ENCODE results near the gene PALLD. TPM values are rescaled to one million over a fixed set of nuclear protein-coding genes. Genes with fewer than 3 reads are reported as not detected.

The PALLD gene
- total RNA-seq, 2 experiments from 2014 or later, result 1.5 to 3.7 TPM

DNA sequence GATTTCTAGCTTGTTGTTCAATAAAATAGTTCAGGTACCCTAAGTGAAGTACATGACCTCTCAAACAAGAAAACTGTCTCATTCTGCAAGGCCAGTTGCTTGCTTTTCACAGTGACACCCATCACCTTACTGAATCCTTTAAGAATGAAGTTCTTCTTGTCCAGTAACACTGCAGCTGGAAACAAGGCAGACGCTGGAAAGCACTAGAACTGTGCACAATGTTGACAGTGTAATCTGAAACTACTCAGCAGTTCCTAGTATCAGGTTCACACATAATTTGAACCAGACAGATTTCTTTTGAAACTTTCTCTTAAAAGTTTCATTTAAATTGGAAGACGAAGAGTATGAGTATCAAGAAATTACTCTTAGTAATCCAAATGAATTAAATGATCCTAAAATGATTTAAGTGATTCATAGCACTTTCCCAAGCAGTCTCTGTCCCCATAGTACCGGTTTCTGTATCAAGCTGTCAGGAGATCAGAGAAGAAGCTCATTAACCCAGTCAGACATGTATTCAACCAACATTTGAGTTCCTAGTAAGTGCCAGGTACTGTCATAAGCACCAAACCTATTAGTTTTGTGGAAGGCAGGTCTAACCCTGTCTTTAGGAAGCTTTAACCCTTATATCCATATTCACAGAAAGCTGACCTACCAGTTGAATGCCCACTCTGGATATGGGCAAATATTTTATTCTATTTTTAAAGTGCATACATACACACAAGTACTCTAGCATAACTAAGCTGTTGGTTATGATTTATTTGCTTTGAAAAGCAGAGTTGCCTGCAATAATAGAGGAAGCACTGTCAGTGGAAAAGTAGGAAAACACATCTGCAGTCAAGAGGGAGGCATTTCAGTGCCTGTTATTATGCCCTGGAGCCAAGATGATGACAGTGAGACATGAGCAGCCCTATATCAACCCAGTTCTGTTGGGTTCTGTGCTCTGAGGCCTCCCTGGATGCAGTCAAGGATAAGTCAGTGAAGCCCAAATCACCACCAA, 63.6 kb downstream of the PALLD start:
- DNase-seq (no peak), ATAC-seq (no peak)
- CTCF ChIA-PET, result no interaction called here
- H3K36me3 Mint-ChIP-seq, result no peaks in the 10 kb centered on the region
- peaks cover 2% of the 10 kb centered on the region for H3K4me1 Mint-ChIP-seq
- no peak overlapping the region for H3K27ac Mint-ChIP-seq
- H3K27me3 Mint-ChIP-seq, result peaks cover 19% of the 10 kb centered on the region
- no peak overlapping the region for H3K4me3 Mint-ChIP-seq
- H3K9me3 Mint-ChIP-seq (ENCODE audit: low read depth), result no peaks in the 10 kb centered on the region

DNA sequence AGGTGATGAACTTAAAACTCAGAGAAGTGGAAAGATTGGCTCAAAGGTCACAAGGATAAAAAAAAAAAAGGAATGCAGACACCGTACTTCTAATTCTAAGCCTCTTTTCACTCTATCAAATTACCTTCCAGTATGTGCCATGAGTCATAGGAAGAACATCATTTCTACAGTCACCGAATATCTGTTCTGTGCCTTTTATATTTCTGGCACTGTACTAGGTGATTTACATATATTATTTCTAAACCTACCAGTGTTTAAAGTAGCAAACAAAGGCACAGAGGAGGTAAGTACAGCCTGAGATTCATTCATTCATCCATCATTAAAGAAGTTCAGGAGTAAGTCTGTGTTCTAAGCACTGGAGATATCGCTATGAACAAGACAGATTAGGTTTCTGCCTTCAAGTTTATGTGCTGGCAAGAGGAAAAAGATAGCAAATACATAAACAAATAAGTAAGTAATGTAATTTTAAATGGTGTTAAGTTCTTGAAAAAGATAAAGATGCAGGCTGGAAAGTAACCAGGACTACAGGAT, 65.3 kb downstream of the PALLD start:
- no peak for ATAC-seq
- no peak for DNase-seq
- Mint-ChIP-seq H3K36me3 (no peaks in the 10 kb centered on the region), H3K4me1 (no peaks in the 10 kb centered on the region), H3K9me3 (ENCODE audit: low read depth) (no peaks in the 10 kb centered on the region), H3K4me3 (no peak overlapping the region), H3K27me3 (peaks cover 19% of the 10 kb centered on the region), H3K27ac (no peak overlapping the region)
- CTCF ChIA-PET, result no interaction called here

DNA sequence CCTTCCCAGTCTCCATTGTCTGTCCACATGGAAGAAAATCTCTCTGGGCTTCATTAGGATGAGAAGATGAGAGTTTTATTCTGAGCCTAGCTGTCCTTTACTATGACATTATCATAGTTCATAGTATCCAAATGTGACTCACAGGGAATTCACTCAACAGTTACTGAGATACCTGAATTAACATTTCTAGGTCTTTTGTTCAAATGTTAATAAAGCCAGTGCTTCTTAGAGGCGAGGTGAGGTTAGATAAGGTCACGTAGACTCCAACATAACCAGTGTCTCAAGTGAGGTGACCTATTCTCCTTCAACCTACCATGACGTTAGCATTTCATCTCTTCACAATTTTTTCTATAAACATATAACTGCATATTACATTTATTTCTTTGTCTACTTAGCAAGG, 67.2 kb downstream of the PALLD start:
- ATAC-seq, result no peak
- Mint-ChIP-seq H3K27me3 (peaks cover 8% of the 10 kb centered on the region), H3K9me3 (ENCODE audit: low read depth) (no peaks in the 10 kb centered on the region), H3K27ac (no peak overlapping the region), H3K36me3 (no peaks in the 10 kb centered on the region), H3K4me3 (no peak overlapping the region), H3K4me1 (peaks cover 2% of the 10 kb centered on the region)
- CTCF ChIA-PET, result no interaction called here
- no peak for DNase-seq

DNA sequence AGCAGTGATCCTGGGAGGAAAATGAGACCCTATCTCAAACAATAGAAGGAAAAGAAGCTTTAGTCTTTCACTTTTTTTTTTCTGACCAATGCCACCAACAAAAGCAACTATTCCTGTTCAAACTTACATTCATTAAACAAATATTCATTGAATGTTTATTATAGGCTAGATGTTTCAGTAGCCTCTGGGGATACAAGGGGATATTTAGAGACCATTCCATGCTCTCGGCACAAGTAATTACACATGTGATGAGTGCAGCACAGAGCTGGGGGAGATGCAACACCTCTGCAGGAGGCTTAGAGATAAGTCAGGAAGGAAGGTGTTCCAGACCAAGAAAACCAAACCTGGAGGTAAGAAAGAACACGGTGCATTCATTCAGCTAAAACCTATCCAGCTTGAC, 68.3 kb downstream of the PALLD start:
- H3K27ac Mint-ChIP-seq, result no peak overlapping the region
- CTCF ChIA-PET, result no interaction called here
- no peak for ATAC-seq
- no peak for DNase-seq
- no peak overlapping the region for H3K4me3 Mint-ChIP-seq
- H3K4me1 Mint-ChIP-seq, result peaks cover 4% of the 10 kb centered on the region
- no peaks in the 10 kb centered on the region for H3K9me3 Mint-ChIP-seq (ENCODE audit: low read depth)
- H3K27me3 Mint-ChIP-seq, result peaks cover 13% of the 10 kb centered on the region
- H3K36me3 Mint-ChIP-seq, result no peaks in the 10 kb centered on the region

DNA sequence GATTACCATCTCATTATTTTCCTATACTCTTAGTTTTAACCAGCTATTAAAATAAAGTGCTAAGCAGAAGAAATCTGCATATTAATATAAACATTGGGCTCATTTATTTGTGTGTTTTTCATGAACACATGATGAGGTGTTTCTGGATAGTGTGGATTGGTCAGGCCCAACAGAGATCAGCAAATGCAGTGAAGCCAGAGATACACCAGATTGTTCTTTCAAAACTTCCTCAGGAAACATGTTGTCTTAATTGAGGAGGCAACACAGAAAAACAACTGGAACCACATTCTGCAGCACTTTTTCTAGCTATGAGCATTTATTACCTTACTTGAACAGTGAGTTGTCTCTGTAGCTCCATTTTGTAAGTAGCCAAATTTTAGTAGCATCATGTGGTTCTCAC, 69.9 kb downstream of the PALLD start:
- CTCF ChIA-PET, result no interaction called here
- Mint-ChIP-seq H3K27ac (no peak overlapping the region), H3K9me3 (ENCODE audit: low read depth) (no peaks in the 10 kb centered on the region), H3K36me3 (no peaks in the 10 kb centered on the region), H3K27me3 (peaks cover 13% of the 10 kb centered on the region), H3K4me3 (no peak overlapping the region), H3K4me1 (peaks cover 4% of the 10 kb centered on the region)
- ATAC-seq, result no peak
- DNase-seq, result no peak

DNA sequence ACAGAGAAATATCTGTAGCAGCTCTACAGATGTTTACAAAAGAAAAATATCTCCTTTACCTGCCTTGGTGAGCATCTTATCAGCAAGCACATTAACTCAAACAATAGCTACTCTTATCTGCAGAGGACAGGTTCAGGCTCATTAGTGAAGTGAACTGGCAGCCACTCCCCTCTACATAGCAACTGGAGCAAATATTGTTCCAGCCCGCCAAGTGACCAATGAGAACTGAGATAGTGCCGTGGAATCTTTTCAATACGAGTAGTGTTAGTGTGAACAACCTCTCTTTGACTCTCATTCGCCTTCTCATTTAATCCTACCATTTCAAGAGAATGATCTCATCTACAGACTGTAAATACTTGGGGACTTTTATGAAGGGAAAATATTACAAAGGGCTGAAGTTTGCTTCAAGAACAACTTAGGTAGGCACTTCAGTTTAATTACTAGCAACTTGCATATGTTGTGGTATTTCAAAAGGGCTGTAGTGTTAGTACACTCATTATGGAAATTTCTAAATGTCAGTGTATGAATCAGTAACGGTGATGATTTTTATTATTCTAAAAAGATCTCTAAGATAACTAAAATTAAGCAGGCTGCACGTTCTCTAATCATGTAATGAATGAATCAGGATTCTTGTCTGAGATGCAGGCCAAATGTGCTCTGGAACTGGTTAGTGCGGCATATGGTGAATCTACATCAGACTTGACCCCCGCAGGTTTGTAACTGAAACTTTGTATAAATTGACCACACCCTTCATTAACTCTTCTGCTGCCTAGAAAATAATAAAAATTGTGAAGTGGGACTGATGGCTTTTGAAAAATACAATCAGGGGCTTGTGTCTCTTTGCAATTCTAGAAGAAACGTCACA, 72.4 kb downstream of the PALLD start:
- Mint-ChIP-seq H3K36me3 (no peaks in the 10 kb centered on the region), H3K9me3 (ENCODE audit: low read depth) (no peaks in the 10 kb centered on the region), H3K4me1 (peaks cover 4% of the 10 kb centered on the region), H3K4me3 (no peak overlapping the region), H3K27me3 (peaks cover 13% of the 10 kb centered on the region), H3K27ac (no peak overlapping the region)
- CTCF ChIA-PET, result no interaction called here
- ATAC-seq (peak; percentile 45), DNase-seq (no peak)

DNA sequence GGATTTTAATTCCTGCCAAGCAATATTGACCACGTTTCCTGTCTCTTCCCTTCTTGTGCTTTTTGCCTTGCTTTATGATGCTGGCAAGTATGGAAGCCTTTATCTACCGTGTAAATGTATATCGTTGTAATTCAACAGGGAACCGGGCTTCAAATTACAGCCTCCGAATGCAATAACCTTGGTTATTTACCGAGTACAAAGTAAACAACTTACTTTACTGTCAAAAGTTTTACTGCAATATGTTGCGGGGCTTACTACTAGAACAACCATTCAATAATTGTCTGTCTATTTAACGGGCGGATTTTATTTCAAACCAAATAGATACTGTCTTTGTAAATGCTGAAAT, 73.1 kb downstream of the PALLD start:
- CTCF ChIA-PET, result no interaction called here
- Mint-ChIP-seq H3K27ac (no peak overlapping the region), H3K4me3 (no peak overlapping the region), H3K4me1 (peaks cover 4% of the 10 kb centered on the region), H3K36me3 (no peaks in the 10 kb centered on the region), H3K27me3 (peaks cover 13% of the 10 kb centered on the region), H3K9me3 (ENCODE audit: low read depth) (no peaks in the 10 kb centered on the region)
- ATAC-seq, result no peak
- DNase-seq, result no peak

DNA sequence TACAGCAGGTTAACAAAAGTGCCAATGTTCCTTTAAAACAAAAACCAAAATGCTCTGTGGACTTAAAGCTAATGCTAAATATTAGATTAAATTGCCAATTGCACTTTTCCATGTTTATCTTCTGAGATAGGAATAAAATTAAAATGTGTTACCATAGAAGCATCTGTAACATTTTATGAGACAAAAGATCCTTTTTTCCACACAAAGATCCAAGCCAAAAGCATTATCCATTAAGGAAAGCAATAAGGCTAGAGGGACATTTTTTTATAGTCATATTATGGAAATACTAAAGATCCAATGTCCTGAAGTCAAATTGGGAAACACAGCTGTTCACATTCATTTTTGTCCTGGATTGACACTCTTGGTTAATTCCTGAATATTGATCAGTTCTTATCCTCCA, 73.6 kb downstream of the PALLD start:
- peaks cover 4% of the 10 kb centered on the region for H3K4me1 Mint-ChIP-seq

DNA sequence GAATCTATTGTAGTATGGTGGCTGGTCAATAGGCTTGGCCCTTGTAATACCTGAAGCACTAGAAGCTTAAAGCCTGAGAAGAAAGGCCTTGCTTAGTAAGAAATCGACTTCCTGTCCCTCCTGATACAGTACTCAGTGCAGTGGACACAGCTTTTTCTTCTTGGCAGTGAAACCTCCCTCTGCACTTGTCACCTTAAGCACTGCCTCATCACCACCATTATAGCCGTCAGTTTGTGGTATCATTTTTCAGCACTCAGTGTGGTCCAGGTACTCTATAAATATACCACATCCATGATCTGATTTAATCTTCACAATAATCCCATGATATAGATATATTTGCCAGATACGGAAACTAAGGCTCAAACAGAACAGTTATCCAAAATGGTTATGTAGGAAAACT, 75.2 kb downstream of the PALLD start:
- Mint-ChIP-seq H3K9me3 (ENCODE audit: low read depth) (no peaks in the 10 kb centered on the region), H3K27ac (no peak overlapping the region), H3K4me1 (peaks cover 4% of the 10 kb centered on the region), H3K36me3 (no peaks in the 10 kb centered on the region), H3K4me3 (no peak overlapping the region), H3K27me3 (peaks cover 13% of the 10 kb centered on the region)
- ATAC-seq, result no peak
- CTCF ChIA-PET, result no interaction called here
- no peak for DNase-seq

More for the DNA sequence above, 73.6 kb downstream of the PALLD start:
- peaks cover 13% of the 10 kb centered on the region for H3K27me3 Mint-ChIP-seq
- CTCF ChIA-PET, result no interaction called here
- H3K9me3 Mint-ChIP-seq (ENCODE audit: low read depth), result no peaks in the 10 kb centered on the region
- ATAC-seq (no peak), DNase-seq (no peak)
- H3K36me3 Mint-ChIP-seq, result no peaks in the 10 kb centered on the region
- no peak overlapping the region for H3K4me3 Mint-ChIP-seq
- H3K27ac Mint-ChIP-seq, result no peak overlapping the region

DNA sequence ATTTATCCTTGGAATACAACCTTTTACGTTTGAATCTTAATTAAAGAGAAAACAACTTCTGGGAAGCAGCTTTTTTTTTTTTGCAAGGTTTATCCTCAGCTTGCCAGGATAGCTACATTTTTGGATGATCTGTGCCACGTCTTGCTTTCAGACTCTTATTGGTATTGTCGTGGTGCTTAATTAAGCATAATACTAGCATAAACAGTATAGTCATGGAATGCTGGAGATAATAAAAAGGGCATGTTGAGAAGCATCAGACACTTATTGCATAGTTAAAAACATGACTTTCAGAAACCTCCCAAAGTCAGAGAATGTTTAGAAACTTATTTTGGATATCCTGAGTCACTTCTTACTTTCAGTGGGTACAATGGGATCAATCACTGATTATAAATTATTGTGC, 77.0 kb downstream of the PALLD start:
- ATAC-seq, result no peak
- no peak overlapping the region for H3K27ac Mint-ChIP-seq
- H3K9me3 Mint-ChIP-seq (ENCODE audit: low read depth), result no peaks in the 10 kb centered on the region
- peaks cover 3% of the 10 kb centered on the region for H3K4me1 Mint-ChIP-seq
- H3K4me3 Mint-ChIP-seq, result no peak overlapping the region
- H3K36me3 Mint-ChIP-seq, result no peaks in the 10 kb centered on the region
- CTCF ChIA-PET, result no interaction called here
- DNase-seq, result no peak
- peaks cover 16% of the 10 kb centered on the region for H3K27me3 Mint-ChIP-seq

DNA sequence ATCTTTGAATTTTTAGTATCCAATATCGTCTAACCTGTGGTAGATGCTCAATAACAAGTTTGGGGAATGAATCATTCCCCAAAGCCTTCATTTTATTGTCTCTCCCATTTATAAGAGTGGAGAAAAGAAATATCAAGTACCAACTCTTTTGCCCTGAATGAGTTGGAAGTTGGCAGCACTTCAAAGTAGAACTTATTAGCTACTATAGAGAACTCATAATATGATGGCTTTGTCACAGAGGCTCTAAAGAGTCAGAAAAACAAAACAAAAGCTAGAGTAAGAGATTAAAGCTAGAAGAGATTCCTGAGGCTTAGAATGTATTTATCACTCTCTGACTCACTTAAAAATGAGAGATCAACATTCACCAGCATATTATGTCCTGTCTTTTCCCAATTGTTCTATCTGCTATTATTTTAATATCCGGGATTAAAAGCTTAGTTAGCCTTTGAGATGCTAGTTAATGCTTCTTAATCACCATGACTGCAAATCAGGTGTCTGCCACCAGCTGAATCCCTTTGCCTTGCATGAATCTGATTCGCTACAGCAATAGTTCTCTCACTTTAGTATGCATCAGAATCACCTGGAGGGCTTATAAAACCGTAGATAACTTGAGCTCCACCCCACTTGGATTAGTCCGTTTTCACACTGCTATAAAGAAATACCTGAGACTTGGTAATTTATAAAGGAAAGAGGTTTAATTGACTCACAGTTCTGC, 77.9 kb downstream of the PALLD start:
- Mint-ChIP-seq H3K27ac (no peak overlapping the region), H3K9me3 (ENCODE audit: low read depth) (no peaks in the 10 kb centered on the region), H3K4me1 (no peaks in the 10 kb centered on the region), H3K4me3 (no peak overlapping the region), H3K27me3 (peaks cover 8% of the 10 kb centered on the region), H3K36me3 (no peaks in the 10 kb centered on the region)
- DNase-seq (no peak), ATAC-seq (no peak)
- CTCF ChIA-PET, result no interaction called here

DNA sequence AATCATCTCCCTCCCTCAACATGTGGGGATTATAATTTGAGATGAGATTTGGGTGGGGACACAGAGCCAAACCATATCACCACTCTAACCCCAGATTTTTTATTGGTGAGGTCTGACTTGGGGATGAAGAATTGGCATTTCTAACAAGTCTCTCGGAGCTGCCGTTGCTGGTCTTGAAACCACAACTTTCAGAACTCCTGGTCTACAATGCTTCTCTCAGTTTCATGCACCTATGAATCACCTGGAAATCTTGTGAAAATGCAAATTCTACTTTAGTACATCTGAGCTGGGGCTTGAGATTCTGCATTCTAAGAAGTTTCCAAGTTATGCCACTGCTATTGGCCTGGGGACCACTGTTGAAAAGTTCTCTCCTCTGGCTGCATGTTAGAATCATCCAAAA, 78.6 kb downstream of the PALLD start:
- Mint-ChIP-seq H3K27me3 (peaks cover 7% of the 10 kb centered on the region), H3K9me3 (ENCODE audit: low read depth) (no peaks in the 10 kb centered on the region), H3K4me1 (no peaks in the 10 kb centered on the region), H3K4me3 (no peak overlapping the region), H3K27ac (no peak overlapping the region), H3K36me3 (no peaks in the 10 kb centered on the region)
- CTCF ChIA-PET, result interaction anchor here (1.4 kb wide), 1 partner anchor 11 kb away, joined by 5 read pairs; no protein-coding TSS in a partner anchor
- DNase-seq, result no peak
- no peak for ATAC-seq

DNA sequence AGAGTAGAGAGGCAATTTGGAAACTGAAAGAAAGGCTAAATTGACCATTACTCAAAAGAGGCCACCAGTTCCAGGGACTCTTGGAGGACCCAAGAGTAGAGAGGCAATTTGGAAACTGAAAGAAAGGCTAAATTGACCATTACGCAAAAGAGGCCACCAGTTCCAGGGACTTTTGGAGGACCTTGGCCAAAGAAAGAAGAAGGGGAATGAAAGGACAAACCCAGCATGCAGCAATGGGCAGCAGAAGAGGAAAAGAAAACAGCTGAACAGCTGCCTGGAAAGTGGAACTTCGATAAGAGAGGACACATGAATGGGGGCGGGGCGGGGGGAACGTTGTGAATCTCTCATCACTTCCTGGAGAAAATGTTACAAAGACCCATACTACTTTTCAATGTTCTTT, 80.8 kb downstream of the PALLD start:
- peaks cover 14% of the 10 kb centered on the region for H3K27me3 Mint-ChIP-seq
- ATAC-seq (no peak), DNase-seq (no peak)
- H3K27ac Mint-ChIP-seq, result no peak overlapping the region
- H3K4me1 Mint-ChIP-seq, result no peaks in the 10 kb centered on the region
- no peaks in the 10 kb centered on the region for H3K36me3 Mint-ChIP-seq
- no peak overlapping the region for H3K4me3 Mint-ChIP-seq
- CTCF ChIA-PET, result no interaction called here
- H3K9me3 Mint-ChIP-seq (ENCODE audit: low read depth), result no peaks in the 10 kb centered on the region

Data from activated CD8-positive, alpha-beta memory T cell treated with anti-CD3 and anti-CD28 coated beads, Interleukin-2, amount 10 ng/mL, durations not matched to agents 7 days and 5 days (primary cell).